Keratinocyte (primary cell): Measurements from ENCODE around the gene FHIT.

ENCODE experiments used
- CTCF ChIP-seq, 3 experiments: IDR thresholded peaks in 1 of 3; conservative IDR thresholded peaks in 1 of 3; optimal IDR thresholded peaks in 1 of 3; 2 replicates in 2 of 3; 3 replicates in 1 of 3; pipeline versions ENCODE3 to v1.5.1; 2011; ENCODE audit warnings: low read length in 3 of 3, mild to moderate bottlenecking in 3 of 3, moderate library complexity in 2 of 3, control low read depth in 1 of 3, inconsistent platforms in 1 of 3; ENCODE audit not compliant: insufficient read depth in 2 of 3; ENCODE audit errors: extremely low read depth in 1 of 3
- EZH2 ChIP-seq: IDR thresholded peaks from one replicate; pipeline ENCODE4 v1.6.1; 2012; ENCODE audit warnings: inconsistent platforms, mild to moderate bottlenecking, low read length, moderate library complexity

GRCh38 chr3:61043156-61043555 is 208.1 kb downstream of the FHIT start:
- TF ChIP-seq CTCF (optimal IDR thresholded peaks at IDR 0.05 in 1 of 3, IDR thresholded peaks at IDR 0.05 in 1 of 3, conservative IDR thresholded peaks at IDR 0.05 in 1 of 3; ENCODE audit: extremely low read depth in 1 of 3, insufficient read depth in 2 of 3, low read length in 3 of 3) (no peak), EZH2 (no peak)
